Measurements from ENCODE around the gene HEATR1.
"Not testable (repeated sequence)": the region's sequence is repeated elsewhere in the genome, so short reads cannot be mapped to it uniquely, and the experiment has no call there.

DNA sequence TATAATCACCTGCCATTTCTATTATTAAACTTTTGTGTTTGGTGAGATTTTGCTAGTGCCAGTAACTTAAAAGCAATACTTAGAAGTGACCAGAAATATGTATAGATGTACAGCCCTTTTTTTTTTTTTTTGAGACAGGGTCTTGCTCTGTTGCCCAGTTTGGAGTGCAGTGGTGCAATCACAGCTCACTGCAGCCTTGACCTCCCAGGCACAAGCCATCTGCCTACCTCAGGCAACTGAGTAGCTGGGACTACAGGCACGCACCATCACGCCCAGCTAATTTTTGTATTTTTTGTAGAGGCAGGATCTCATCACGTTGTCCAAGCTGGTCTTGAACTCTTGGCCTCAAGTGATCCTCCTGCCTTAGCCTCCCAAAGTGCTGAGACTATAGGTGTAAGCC is 23.9 kb downstream of the HEATR1 start:
- TF ChIP-seq, protein P1, sequence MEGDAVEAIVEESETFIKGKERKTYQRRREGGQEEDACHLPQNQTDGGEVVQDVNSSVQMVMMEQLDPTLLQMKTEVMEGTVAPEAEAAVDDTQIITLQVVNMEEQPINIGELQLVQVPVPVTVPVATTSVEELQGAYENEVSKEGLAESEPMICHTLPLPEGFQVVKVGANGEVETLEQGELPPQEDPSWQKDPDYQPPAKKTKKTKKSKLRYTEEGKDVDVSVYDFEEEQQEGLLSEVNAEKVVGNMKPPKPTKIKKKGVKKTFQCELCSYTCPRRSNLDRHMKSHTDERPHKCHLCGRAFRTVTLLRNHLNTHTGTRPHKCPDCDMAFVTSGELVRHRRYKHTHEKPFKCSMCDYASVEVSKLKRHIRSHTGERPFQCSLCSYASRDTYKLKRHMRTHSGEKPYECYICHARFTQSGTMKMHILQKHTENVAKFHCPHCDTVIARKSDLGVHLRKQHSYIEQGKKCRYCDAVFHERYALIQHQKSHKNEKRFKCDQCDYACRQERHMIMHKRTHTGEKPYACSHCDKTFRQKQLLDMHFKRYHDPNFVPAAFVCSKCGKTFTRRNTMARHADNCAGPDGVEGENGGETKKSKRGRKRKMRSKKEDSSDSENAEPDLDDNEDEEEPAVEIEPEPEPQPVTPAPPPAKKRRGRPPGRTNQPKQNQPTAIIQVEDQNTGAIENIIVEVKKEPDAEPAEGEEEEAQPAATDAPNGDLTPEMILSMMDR (IDR thresholded peaks at IDR 0.05 in 4 of 5, conservative IDR thresholded peaks at IDR 0.05 in 1 of 5) = not testable (repeated sequence)
- not testable (repeated sequence) for TF ChIP-seq POLR2A (IDR thresholded peaks at IDR 0.05)
